GM12891 (cell line): ENCODE data around the gene NUDT16L1.

ENCODE experiments used
- PAX5 ChIP-seq: IDR thresholded peaks from 2 replicates; pipeline ENCODE4 v1.6.1; 2011; ENCODE audit warnings: low read length, moderate library complexity, mild to moderate bottlenecking; ENCODE audit not compliant: insufficient read depth, severe bottlenecking
- POLR2A ChIP-seq: IDR thresholded peaks from 2 replicates; pipeline ENCODE4 v1.6.1; 2011; ENCODE audit warnings: low read depth, low read length, control low read depth
- POLR2AphosphoS5 ChIP-seq: IDR thresholded peaks from 2 replicates; pipeline ENCODE4 v1.6.1; 2011; ENCODE audit warnings: low read depth, low read length, control low read depth
- POU2F2 ChIP-seq: IDR thresholded peaks from 2 replicates; pipeline ENCODE4 v1.6.1; 2011; ENCODE audit warnings: low read depth, mild to moderate bottlenecking, control low read depth, low read length, moderate library complexity
- SPI1 ChIP-seq: IDR thresholded peaks from 2 replicates; pipeline ENCODE4 v1.6.1; 2011; ENCODE audit warnings: low read depth, low read length, control low read depth
- TAF1 ChIP-seq: IDR thresholded peaks from 2 replicates; pipeline ENCODE4 v1.6.1; 2011; ENCODE audit warnings: low read depth, low read length, control low read depth

DNA sequence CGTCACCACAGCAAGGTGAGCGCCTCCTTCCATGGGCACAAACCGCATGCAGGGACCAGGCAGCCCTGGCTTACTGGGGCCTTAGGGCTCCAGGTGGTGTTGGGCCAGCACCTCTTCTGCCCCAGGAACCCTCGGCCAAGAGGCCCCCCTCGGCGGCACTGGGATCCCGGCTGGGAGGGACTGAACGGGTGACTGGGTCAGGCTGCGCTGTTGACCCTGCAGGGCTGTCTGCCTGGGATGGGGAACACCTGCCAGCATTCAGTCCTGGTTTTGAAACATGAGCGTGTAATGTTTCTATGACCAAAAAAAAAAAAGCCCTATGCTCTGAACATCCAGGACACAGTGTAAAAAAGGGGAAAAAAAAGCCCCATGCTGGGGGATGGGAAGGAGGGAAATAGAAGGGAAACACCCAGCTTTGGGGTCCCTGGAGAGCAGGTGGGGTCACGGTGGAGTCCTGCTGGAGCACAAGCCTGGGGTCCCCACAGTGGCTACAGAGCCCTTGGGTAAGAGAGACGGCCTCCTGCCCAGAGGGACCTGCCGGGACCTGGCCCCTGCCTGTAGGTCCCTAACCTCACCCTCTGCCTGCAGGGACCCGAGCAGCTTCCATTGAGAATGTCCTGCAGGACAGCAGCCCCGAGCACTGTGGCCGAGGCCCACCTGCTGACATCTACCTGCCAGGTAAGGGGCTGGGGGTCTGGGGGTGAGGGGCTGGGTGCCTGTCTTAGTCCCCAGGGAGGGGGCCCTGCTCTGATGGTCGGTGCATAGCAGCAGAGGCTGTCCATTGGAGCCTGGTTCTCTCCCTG, 9.9 kb upstream of the NUDT16L1 start:
- no peak for TF ChIP-seq SPI1
- TF ChIP-seq TAF1 = no peak
- no peak for TF ChIP-seq POU2F2
- no peak for TF ChIP-seq POLR2A
- TF ChIP-seq POLR2AphosphoS5 = no peak
- no peak for TF ChIP-seq PAX5
